HepG2 (cell line): ENCODE data around the gene VAPA. TPM values are rescaled to one million over a fixed set of nuclear protein-coding genes. Genes with fewer than 3 reads are reported as not detected.

Experiments
- ATAC-seq: fragments of 200-7000 bp; cut with Tn5 transposase; 3 replicates; pipeline ENCODE4 v1.9.1; 2020; ENCODE audit warnings: mild to moderate bottlenecking, moderate library complexity
- BruUV-seq: library from RNA; stranded (reverse); fragments of 400-500 nt; replicated peaks from 2 replicates; lab custom pipeline; 2021; lab: Mats Ljungman, UMichigan
- CTCF ChIA-PET: fragments of 300-600 bp; formaldehyde crosslinking; extraction: SDS; loops from one replicate; lab custom pipeline; 2021; ENCODE audit warnings: low total read pairs, inconsistent platforms, low intra/inter-chr PET ratio; lab: Yijun Ruan, JAX
- POLR2A ChIA-PET: fragments of 350-600 bp; sonication (Branson Sonifier 250); formaldehyde crosslinking; loops from one replicate; lab custom pipeline; 2020; ENCODE audit warnings: antibody characterized with exemption, inconsistent platforms; lab: Yijun Ruan, JAX
- DNase-seq: peaks from one replicate; pipeline ENCODE4 v3.0.0-alpha.2; 2015; ENCODE audit warnings: low spot score
- FAIRE-seq: peaks from 3 replicates; lab custom pipeline; 2011; peaks lifted over from hg19 to GRCh38; lab: Jason Lieb, UNC
- H2AFZ ChIP-seq: one replicate; pipeline ENCODE4 v1.6.1; 2011; ENCODE audit warnings: low read length, inconsistent platforms
- H3K27ac ChIP-seq: fragments of 300-600 bp; 3 replicates; pipeline ENCODE4 v1.8.0; 2011; ENCODE audit warnings: mixed run types, mild to moderate bottlenecking, mixed read lengths, low read length, inconsistent platforms; ENCODE audit not compliant: insufficient read depth; ENCODE audit errors: extremely low read length
- H3K27me3 ChIP-seq, 2 experiments: fragments of 200-600 bp in 1 of 2; 2 replicates in 1 of 2; 3 replicates in 1 of 2; pipeline versions ENCODE4 v1.6.0 to v1.8.0; 2011; ENCODE audit warnings: low read length in 2 of 2, mild to moderate bottlenecking in 2 of 2, moderate library complexity in 2 of 2, inconsistent platforms in 1 of 2; ENCODE audit not compliant: insufficient read depth in 2 of 2, control insufficient read depth in 1 of 2
- H3K36me3 ChIP-seq, 2 experiments: fragments of 200-600 bp in 1 of 2; replicated peaks in 1 of 2; 2 replicates in 1 of 2; 3 replicates in 1 of 2; pipeline versions ENCODE4 v1.5.1 to v1.8.0; 2011; ENCODE audit warnings: low read length in 2 of 2, inconsistent platforms in 1 of 2; ENCODE audit not compliant: insufficient read depth in 2 of 2, control insufficient read depth in 1 of 2
- H3K4me1 ChIP-seq: 2 replicates; pipeline ENCODE4 v1.5.1; 2012; ENCODE audit warnings: low read length, inconsistent platforms; ENCODE audit not compliant: insufficient read depth
- H3K4me2 ChIP-seq: 2 replicates; pipeline ENCODE4 v1.6.0; 2011; ENCODE audit warnings: low read depth, low read length, inconsistent platforms
- H3K4me3 ChIP-seq, 3 experiments: fragments of 200-600 bp in 1 of 3; sonication (generic), shearing (Covaris generic) in 1 of 3; replicated peaks in 1 of 3; 2 replicates each; pipeline ENCODE4 v1.5.1; 2011 to 2016; ENCODE audit warnings: low read length in 3 of 3, inconsistent platforms in 2 of 3, low read depth in 2 of 3, mild to moderate bottlenecking in 2 of 3, control low read depth in 1 of 3, mixed read lengths in 1 of 3; ENCODE audit not compliant: insufficient read depth in 1 of 3
- H3K79me2 ChIP-seq: one replicate; pipeline ENCODE4 v1.6.1; 2011; ENCODE audit warnings: low read length, inconsistent platforms; ENCODE audit not compliant: insufficient read depth
- H3K9ac ChIP-seq: 2 replicates; pipeline ENCODE4 v1.6.0; 2011; ENCODE audit warnings: mild to moderate bottlenecking, low read depth, low read length, inconsistent platforms; ENCODE audit not compliant: insufficient read depth
- H3K9me3 ChIP-seq: 2 replicates; pipeline ENCODE4 v1.5.1; 2012; ENCODE audit warnings: mild to moderate bottlenecking, low read length
- H4K20me1 ChIP-seq: 2 replicates; pipeline ENCODE4 v1.6.0; 2011; ENCODE audit warnings: inconsistent platforms, mild to moderate bottlenecking, low read length, moderate library complexity; ENCODE audit not compliant: insufficient read depth
- ATF1 ChIP-seq: IDR thresholded peaks from 2 replicates; pipeline ENCODE4 v1.6.1; 2016; ENCODE audit warnings: mild to moderate bottlenecking, control low read depth
- FOXC1 ChIP-seq: sonication (generic); formaldehyde crosslinking; IDR thresholded peaks from 2 replicates; pipeline ENCODE4 v1.8.0; 2022; ENCODE audit warnings: mild to moderate bottlenecking, missing genetic modification reagents, borderline replicate concordance
- KLF9 ChIP-seq: IDR thresholded peaks from 2 replicates; pipeline ENCODE4 v1.6.1; 2016; ENCODE audit warnings: low read depth
- MZF1 ChIP-seq: sonication (generic); formaldehyde crosslinking; IDR thresholded peaks from 2 replicates; pipeline ENCODE4 v1.8.1; 2023; ENCODE audit warnings: mild to moderate bottlenecking, missing genetic modification reagents, borderline replicate concordance
- NPAS2 ChIP-seq: sonication (generic); formaldehyde crosslinking; IDR thresholded peaks from 2 replicates; pipeline ENCODE4 v1.8.0; 2022; ENCODE audit warnings: mild to moderate bottlenecking, missing genetic modification reagents, borderline replicate concordance
- RBM22 ChIP-seq: fragments of 200-400 bp; formaldehyde crosslinking; optimal IDR thresholded peaks from 2 replicates; pipeline ENCODE3; 2017; ENCODE audit warnings: mild to moderate bottlenecking, low read length, moderate library complexity
- RFX3 ChIP-seq: IDR thresholded peaks from 2 replicates; pipeline ENCODE4 v1.6.1; 2016; ENCODE audit warnings: missing biosample characterization, missing genetic modification reagents
- ZBTB1 ChIP-seq: sonication (generic); formaldehyde crosslinking; IDR thresholded peaks from 2 replicates; pipeline ENCODE4 v1.4.0; 2020; ENCODE audit warnings: missing genetic modification reagents, borderline replicate concordance
- WGBS: methylation state at CpG from one replicate; pipeline ENCODE4 v1.1.6; 2017; ENCODE audit warnings: low lambda C conversion rate; 5-methylcytosine and 5-hydroxymethylcytosine counted together
- in situ Hi-C: cut with HindIII; loops from 2 replicates; pipeline ENCODE4 v1.10.0; 2017; ENCODE audit warnings: low pct_unique_long_range_greater_than_20kb; ENCODE audit not compliant: extremely low pct_ligation_motif_present
- intact Hi-C: fragments of 100-400 bp; cut with micrococcal nuclease; formaldehyde crosslinking; loops from one replicate; pipeline ENCODE4 v1.10.0; 2022; ENCODE audit not compliant: unreplicated experiment
- polyA plus RNA-seq, 8 experiments: library from polyadenylated mRNA; depleted of rRNA in 3 of 8; stranded (reverse) in 7 of 8; unstranded in 1 of 8; fragments of >200 nt; fragmentation: Illumina TruSeq in 4 of 8; extraction: Trizol in 4 of 8; gene quantifications; 2 replicates each; pipeline versions ENCODE4 v1.2.1 to v1.2.3, GENCODE V29; 2011 to 2016; ENCODE audit warnings: low read depth in 4 of 8, missing spikeins in 1 of 8, mixed read lengths in 1 of 8; ENCODE audit not compliant: insufficient read depth in 1 of 8
- total RNA-seq, 5 experiments: library from RNA; depleted of rRNA; stranded (reverse); fragments of >200 nt; fragmentation: Illumina TruSeq; extraction: Trizol; gene quantifications; 2 replicates each; pipeline ENCODE4 v1.2.3, GENCODE V29; 2016; ENCODE audit warnings: low read depth in 1 of 5
- TF ChIP-seq, protein P1 (sequence below): sonication (generic); formaldehyde crosslinking; conservative IDR thresholded peaks from 2 replicates; pipeline ENCODE4 v1.4.0; 2020; ENCODE audit warnings: missing genetic modification reagents
- TF ChIP-seq, protein P2 (sequence below): sonication (generic); formaldehyde crosslinking; IDR thresholded peaks from 2 replicates; pipeline ENCODE4 v1.5.1; 2020; ENCODE audit warnings: mild to moderate bottlenecking, missing genetic modification reagents, moderate library complexity
- TF ChIP-seq, protein P3 (sequence below): sonication (generic); formaldehyde crosslinking; IDR thresholded peaks from 2 replicates; pipeline ENCODE4 v1.8.1; 2023; ENCODE audit warnings: mild to moderate bottlenecking, moderate library complexity, missing genetic modification reagents

Gene VAPA
- total and polyA plus RNA-seq, 2 of the 13 experiments (the other 11 are each of a cell fraction or from before 2014, with no cell fraction given) = 167 to 294 TPM

DNA sequence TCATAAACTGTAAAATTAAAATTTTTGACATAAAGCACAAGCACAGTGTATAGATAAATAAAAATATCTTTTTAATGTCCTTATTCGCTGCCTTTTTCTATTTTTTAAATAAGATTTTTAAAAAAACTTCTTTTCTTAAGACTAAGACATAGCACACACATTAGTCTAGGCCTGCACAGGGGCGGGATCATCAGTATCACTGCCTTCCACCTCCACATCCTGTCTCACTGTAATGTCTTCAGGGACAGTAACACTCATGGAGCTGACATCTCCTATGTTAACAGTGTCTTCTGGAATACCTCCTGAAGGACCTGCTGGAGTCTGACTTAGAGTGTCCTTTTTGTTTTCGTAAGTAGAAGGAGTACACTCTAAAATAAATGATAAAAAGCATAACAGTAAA lies 33.0 kb downstream of the VAPA start:
- in situ Hi-C loops (no loop called here), intact Hi-C loops (no loop called here)
- no peak overlapping the region for H2AFZ ChIP-seq
- H4K20me1 ChIP-seq = peaks cover 5% of the 10 kb centered on the region; the same call in 1 of the 2 replicates
- H3K9ac ChIP-seq = no peak overlapping the region
- H3K4me3 ChIP-seq = no peak overlapping the region
- no peak overlapping the region for H3K27ac ChIP-seq
- 99% methylated on average over 3 of the region's 3 CpGs for WGBS
- peaks cover 23% of the 10 kb centered on the region for H3K4me1 ChIP-seq
- H3K9me3 ChIP-seq = no peaks in the 10 kb centered on the region
- H3K79me2 ChIP-seq = peaks cover 13% of the 10 kb centered on the region
- no TSS peak for BruUV-seq
- no peaks in the 10 kb centered on the region for H3K27me3 ChIP-seq
- TF ChIP-seq ZBTB1 (CRISPR knock-in tag) (no peak), RBM22 (peak; percentile 25)
- FAIRE-seq (no peak), ATAC-seq (no peak), DNase-seq (no peak)
- H3K4me2 ChIP-seq = no peak overlapping the region
- ChIA-PET POLR2A (no interaction called here), CTCF (no interaction called here)
- H3K36me3 ChIP-seq = peaks cover 12 to 41% of the 10 kb centered on the region in 2 experiments

DNA sequence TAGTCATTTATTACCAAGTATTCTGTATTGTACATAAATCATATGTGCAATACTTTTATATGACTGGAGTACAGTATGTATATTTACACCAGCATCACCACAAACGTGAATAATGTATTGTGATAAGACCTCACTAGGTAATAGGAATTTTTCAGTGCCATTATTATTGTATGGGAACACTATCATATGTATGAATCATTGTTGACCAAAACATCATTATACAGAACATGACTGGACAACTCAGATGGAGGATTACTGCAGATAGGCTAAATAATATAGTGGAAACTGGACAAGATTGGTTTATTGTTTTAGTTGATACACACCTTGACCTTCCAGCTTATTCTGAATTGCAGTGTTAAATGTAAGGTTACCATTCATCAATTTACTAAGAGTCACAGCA lies 33.4 kb downstream of the VAPA start:
- peaks cover 5% of the 10 kb centered on the region; the same call in 1 of the 2 replicates for H4K20me1 ChIP-seq
- no peaks in the 10 kb centered on the region for H3K9me3 ChIP-seq
- FAIRE-seq = no peak
- 92% methylated on average over 1 of the region's 1 CpG for WGBS
- H3K4me1 ChIP-seq = peaks cover 23% of the 10 kb centered on the region
- no peak overlapping the region for H3K4me2 ChIP-seq
- H2AFZ ChIP-seq = no peak overlapping the region
- H3K79me2 ChIP-seq = peaks cover 15% of the 10 kb centered on the region
- intact Hi-C loops (no loop called here), in situ Hi-C loops (no loop called here)
- no peak overlapping the region for H3K4me3 ChIP-seq
- no peak for DNase-seq
- H3K36me3 ChIP-seq = peaks cover 12 to 40% of the 10 kb centered on the region in 2 experiments
- no peak for ATAC-seq
- H3K27ac ChIP-seq = no peak overlapping the region
- CTCF ChIA-PET = no interaction called here
- no peaks in the 10 kb centered on the region for H3K27me3 ChIP-seq
- POLR2A ChIA-PET = no interaction called here
- H3K9ac ChIP-seq = no peak overlapping the region
- no TSS peak for BruUV-seq
- TF ChIP-seq KLF9 (CRISPR knock-in tag) (no peak), RFX3 (CRISPR knock-in tag) (no peak), NPAS2 (CRISPR knock-in tag) (no peak), MZF1 (CRISPR knock-in tag) (no peak), FOXC1 (no peak), RBM22 (no peak), ATF1 (CRISPR knock-in tag) (no peak)
- TF ChIP-seq, protein P1, sequence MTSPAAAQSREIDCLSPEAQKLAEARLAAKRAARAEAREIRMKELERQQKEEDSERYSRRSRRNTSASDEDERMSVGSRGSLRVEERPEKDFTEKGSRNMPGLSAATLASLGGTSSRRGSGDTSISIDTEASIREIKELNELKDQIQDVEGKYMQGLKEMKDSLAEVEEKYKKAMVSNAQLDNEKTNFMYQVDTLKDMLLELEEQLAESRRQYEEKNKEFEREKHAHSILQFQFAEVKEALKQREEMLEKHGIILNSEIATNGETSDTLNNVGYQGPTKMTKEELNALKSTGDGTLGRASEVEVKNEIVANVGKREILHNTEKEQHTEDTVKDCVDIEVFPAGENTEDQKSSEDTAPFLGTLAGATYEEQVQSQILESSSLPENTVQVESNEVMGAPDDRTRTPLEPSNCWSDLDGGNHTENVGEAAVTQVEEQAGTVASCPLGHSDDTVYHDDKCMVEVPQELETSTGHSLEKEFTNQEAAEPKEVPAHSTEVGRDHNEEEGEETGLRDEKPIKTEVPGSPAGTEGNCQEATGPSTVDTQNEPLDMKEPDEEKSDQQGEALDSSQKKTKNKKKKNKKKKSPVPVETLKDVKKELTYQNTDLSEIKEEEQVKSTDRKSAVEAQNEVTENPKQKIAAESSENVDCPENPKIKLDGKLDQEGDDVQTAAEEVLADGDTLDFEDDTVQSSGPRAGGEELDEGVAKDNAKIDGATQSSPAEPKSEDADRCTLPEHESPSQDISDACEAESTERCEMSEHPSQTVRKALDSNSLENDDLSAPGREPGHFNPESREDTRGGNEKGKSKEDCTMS (CRISPR knock-in tag) = no peak
- TF ChIP-seq, protein P2, sequence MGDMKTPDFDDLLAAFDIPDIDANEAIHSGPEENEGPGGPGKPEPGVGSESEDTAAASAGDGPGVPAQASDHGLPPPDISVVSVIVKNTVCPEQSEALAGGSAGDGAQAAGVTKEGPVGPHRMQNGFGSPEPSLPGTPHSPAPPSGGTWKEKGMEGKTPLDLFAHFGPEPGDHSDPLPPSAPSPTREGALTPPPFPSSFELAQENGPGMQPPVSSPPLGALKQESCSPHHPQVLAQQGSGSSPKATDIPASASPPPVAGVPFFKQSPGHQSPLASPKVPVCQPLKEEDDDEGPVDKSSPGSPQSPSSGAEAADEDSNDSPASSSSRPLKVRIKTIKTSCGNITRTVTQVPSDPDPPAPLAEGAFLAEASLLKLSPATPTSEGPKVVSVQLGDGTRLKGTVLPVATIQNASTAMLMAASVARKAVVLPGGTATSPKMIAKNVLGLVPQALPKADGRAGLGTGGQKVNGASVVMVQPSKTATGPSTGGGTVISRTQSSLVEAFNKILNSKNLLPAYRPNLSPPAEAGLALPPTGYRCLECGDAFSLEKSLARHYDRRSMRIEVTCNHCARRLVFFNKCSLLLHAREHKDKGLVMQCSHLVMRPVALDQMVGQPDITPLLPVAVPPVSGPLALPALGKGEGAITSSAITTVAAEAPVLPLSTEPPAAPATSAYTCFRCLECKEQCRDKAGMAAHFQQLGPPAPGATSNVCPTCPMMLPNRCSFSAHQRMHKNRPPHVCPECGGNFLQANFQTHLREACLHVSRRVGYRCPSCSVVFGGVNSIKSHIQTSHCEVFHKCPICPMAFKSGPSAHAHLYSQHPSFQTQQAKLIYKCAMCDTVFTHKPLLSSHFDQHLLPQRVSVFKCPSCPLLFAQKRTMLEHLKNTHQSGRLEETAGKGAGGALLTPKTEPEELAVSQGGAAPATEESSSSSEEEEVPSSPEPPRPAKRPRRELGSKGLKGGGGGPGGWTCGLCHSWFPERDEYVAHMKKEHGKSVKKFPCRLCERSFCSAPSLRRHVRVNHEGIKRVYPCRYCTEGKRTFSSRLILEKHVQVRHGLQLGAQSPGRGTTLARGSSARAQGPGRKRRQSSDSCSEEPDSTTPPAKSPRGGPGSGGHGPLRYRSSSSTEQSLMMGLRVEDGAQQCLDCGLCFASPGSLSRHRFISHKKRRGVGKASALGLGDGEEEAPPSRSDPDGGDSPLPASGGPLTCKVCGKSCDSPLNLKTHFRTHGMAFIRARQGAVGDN = no peak
- TF ChIP-seq, protein P3, sequence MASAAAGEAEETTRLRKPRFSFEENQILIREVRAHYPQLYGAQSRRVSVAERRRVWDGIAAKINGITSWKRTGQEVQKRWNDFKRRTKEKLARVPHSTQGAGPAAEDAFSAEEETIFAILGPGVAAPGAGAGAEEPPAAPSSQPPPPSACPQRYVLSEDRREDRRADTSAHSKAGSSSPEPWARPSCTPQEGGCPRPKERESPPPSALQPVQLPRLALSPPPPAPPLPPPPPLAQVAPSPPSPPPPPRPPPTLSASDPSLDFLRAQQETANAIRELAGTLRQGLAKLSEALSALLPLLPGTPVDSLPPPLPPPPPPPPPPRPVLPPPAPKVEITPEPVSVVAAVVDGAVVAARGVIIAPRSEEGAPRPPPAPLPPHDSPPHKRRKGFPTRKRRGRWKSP (CRISPR knock-in tag) = no peak
